Measurements from ENCODE around the gene SKIL.
"Not testable (repeated sequence)": the region's sequence is repeated elsewhere in the genome, so short reads cannot be mapped to it uniquely, and the experiment has no call there.

Gene SKIL, protein sequence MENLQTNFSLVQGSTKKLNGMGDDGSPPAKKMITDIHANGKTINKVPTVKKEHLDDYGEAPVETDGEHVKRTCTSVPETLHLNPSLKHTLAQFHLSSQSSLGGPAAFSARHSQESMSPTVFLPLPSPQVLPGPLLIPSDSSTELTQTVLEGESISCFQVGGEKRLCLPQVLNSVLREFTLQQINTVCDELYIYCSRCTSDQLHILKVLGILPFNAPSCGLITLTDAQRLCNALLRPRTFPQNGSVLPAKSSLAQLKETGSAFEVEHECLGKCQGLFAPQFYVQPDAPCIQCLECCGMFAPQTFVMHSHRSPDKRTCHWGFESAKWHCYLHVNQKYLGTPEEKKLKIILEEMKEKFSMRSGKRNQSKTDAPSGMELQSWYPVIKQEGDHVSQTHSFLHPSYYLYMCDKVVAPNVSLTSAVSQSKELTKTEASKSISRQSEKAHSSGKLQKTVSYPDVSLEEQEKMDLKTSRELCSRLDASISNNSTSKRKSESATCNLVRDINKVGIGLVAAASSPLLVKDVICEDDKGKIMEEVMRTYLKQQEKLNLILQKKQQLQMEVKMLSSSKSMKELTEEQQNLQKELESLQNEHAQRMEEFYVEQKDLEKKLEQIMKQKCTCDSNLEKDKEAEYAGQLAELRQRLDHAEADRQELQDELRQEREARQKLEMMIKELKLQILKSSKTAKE

DNA sequence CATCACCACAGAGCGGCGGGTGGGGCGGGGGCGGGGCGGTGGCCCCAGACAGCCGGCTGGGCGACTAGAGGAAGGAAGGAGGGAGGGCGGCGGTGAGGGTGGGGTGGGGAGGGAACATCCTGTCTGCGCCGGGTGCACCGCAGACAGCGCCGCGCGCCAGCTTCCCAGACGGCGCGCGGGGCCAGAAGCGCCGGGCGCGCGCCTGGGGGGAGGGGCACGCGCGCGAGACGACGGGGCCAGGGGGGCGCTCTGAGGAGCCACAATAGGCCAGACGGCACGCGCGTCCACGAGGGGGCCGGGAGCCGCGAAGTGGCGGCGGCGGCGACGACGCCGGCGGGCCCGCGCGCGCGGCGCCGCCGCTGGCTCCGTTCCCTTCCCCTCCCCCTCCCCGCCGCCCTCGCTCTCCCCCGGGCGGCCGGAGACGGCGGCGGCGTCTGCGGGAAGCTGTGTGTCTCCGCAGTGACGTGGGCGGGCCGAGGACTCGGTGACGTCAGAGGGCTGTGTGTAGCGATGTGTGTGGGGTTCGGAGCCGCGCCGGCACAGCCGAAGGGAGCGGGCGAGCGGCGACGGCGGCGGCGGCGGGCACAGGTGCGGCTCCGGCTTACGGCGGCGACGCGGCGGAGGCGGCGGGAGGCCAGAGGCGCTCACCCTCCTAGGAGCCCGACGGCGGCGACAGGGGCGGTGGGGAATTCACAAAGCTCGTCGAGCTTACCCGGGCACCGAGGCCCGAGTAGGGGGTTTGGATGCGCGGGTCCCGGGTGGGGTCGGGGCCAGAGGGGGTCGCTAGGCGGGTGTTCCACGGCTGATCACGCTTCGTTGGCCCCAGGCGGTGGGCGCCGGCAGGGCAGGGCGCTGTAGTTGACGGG lies at the start of gene SKIL:
Gene SKIL (plus strand): TSS at position 540 of the 866 bp plus-strand sequence. CDS start 2,617 bp downstream, outside the sequence.
- in situ Hi-C loops (cut with HindIII; ENCODE audit: low pct_unique_long_range_greater_than_20kb, low sequenced_read_pairs): no loop called here
- no peak for TF ChIP-seq JUND (IDR thresholded peaks at IDR 0.05; ENCODE audit: low read depth)
- DNase-seq (ENCODE audit: low read depth in 1 of 2, low spot score in 1 of 2): peak; percentile 98 to 99

- no peak for DNase-seq (ENCODE audit: low read depth in 1 of 2, low spot score in 1 of 2)
- in situ Hi-C loops (cut with HindIII; ENCODE audit: low pct_unique_long_range_greater_than_20kb, low sequenced_read_pairs): no loop called here
Measured at GRCh38 chr3:170309046-170309445, 48.5 kb upstream of the SKIL start.

GRCh38 chr3:170317954-170318353 lies 39.6 kb upstream of the SKIL start:
- in situ Hi-C loops (cut with HindIII; ENCODE audit: low pct_unique_long_range_greater_than_20kb, low sequenced_read_pairs): no loop called here
- DNase-seq (ENCODE audit: low read depth in 1 of 2, low spot score in 1 of 2): no peak
- no peak for TF ChIP-seq JUND (IDR thresholded peaks at IDR 0.05; ENCODE audit: low read depth)

More at GRCh38 chr3:170309046-170309445, 48.5 kb upstream of the SKIL start:
- TF ChIP-seq JUND (IDR thresholded peaks at IDR 0.05; ENCODE audit: low read depth): no peak

GRCh38 chr3:170320461-170321121 lies 36.9 kb upstream of the SKIL start:
- in situ Hi-C loops (cut with HindIII; ENCODE audit: low pct_unique_long_range_greater_than_20kb, low sequenced_read_pairs): no loop called here
- DNase-seq (ENCODE audit: low read depth in 1 of 2, low spot score in 1 of 2): no peak
- no peak for TF ChIP-seq JUND (IDR thresholded peaks at IDR 0.05; ENCODE audit: low read depth)

GRCh38 chr3:170321321-170322034 lies 36.0 kb upstream of the SKIL start:
- in situ Hi-C loops (cut with HindIII; ENCODE audit: low pct_unique_long_range_greater_than_20kb, low sequenced_read_pairs): no loop called here
- TF ChIP-seq JUND (IDR thresholded peaks at IDR 0.05; ENCODE audit: low read depth): no peak
- DNase-seq (ENCODE audit: low read depth in 1 of 2, low spot score in 1 of 2): peak; percentile 51 to 81

- in situ Hi-C loops (cut with HindIII; ENCODE audit: low pct_unique_long_range_greater_than_20kb, low sequenced_read_pairs): no loop called here
- DNase-seq (ENCODE audit: low read depth in 1 of 2, low spot score in 1 of 2): peak in 1 of 2 experiments; percentile 18
- TF ChIP-seq JUND (IDR thresholded peaks at IDR 0.05; ENCODE audit: low read depth): no peak
Measured at GRCh38 chr3:170322566-170323269, 34.8 kb upstream of the SKIL start.

DNA sequence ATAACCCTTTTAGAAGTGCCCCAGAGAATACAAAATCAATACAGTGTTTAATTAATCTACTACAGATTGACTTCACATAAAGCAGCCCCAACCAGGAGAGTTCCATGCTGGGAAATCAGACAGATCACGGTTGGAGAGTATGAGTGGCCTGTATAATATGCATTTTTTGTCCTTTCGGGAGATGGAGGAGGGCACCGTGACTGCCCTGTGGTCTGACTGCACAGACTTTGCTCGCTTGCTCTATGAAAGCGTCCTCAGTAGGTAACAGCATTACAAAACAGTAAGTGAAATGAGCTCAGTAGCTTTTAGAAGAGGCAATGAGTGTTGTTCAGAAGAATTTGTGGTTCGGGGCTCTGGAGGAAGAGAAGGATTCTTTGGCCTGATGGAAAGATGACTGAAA lies 34.2 kb upstream of the SKIL start:
- in situ Hi-C loops (cut with HindIII; ENCODE audit: low pct_unique_long_range_greater_than_20kb, low sequenced_read_pairs): no loop called here
- no peak for DNase-seq (ENCODE audit: low read depth in 1 of 2, low spot score in 1 of 2)
- no peak for TF ChIP-seq JUND (IDR thresholded peaks at IDR 0.05; ENCODE audit: low read depth)

- no peak for DNase-seq (ENCODE audit: low read depth in 1 of 2, low spot score in 1 of 2)
- in situ Hi-C loops (cut with HindIII; ENCODE audit: low pct_unique_long_range_greater_than_20kb, low sequenced_read_pairs): no loop called here
Measured at GRCh38 chr3:170324962-170325361, 32.6 kb upstream of the SKIL start.

GRCh38 chr3:170327040-170327808 lies 30.3 kb upstream of the SKIL start:
- no peak for TF ChIP-seq JUND (IDR thresholded peaks at IDR 0.05; ENCODE audit: low read depth)
- in situ Hi-C loops (cut with HindIII; ENCODE audit: low pct_unique_long_range_greater_than_20kb, low sequenced_read_pairs): no loop called here

More at GRCh38 chr3:170324962-170325361, 32.6 kb upstream of the SKIL start:
- TF ChIP-seq JUND (IDR thresholded peaks at IDR 0.05; ENCODE audit: low read depth): no peak

DNA sequence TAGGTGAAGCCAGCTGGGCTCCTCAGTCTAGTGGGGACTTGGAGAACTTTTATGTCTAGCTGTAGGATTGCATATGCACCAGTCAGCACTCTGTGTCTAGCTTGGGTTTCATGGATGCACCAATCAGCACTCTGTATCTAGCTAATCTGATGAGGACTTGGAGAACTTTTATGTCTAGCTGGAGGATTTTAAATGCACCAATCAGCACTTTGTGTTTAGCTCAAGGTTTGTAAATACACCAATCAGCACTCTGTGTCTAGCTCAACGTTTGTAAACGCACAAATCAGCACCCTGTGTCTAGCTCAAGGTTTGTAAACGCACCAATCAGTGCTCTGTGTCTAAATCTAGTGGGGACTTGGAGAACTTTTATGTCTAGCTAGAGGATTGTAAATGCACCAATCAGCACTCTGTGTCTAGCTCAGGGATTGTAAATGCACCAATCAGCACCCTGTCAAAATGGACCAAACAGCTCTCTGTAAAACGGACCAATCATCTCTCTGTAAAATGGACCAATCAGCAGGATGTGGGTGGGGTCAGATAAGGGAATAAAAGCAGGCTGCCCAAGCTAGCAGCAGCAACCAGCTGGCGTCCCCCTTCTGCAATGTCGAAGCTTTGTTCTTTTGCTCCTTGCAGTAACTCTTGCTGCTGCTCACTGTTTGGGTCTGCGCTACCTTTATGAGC lies 29.5 kb upstream of the SKIL start:
- DNase-seq (ENCODE audit: low read depth in 1 of 2, low spot score in 1 of 2); in situ Hi-C loops (cut with HindIII; ENCODE audit: low pct_unique_long_range_greater_than_20kb, low sequenced_read_pairs): not testable (repeated sequence)

More at GRCh38 chr3:170327040-170327808, 30.3 kb upstream of the SKIL start:
- DNase-seq (ENCODE audit: low read depth in 1 of 2, low spot score in 1 of 2): no peak
